HUDEP-2 (cell line): Measurements from ENCODE around the gene NLGN4Y.

Experiments
- DNase-seq, 76 experiments: peaks; one replicate each; lab custom pipeline; 2025; ENCODE audit not compliant: unreplicated experiment in 76 of 76; lab: John Stamatoyannopoulos, UW

Gene NLGN4Y

GRCh38 chrY:14641853-14642252 lies 117.5 kb downstream of the NLGN4Y start:
- no peak for DNase-seq

DNA sequence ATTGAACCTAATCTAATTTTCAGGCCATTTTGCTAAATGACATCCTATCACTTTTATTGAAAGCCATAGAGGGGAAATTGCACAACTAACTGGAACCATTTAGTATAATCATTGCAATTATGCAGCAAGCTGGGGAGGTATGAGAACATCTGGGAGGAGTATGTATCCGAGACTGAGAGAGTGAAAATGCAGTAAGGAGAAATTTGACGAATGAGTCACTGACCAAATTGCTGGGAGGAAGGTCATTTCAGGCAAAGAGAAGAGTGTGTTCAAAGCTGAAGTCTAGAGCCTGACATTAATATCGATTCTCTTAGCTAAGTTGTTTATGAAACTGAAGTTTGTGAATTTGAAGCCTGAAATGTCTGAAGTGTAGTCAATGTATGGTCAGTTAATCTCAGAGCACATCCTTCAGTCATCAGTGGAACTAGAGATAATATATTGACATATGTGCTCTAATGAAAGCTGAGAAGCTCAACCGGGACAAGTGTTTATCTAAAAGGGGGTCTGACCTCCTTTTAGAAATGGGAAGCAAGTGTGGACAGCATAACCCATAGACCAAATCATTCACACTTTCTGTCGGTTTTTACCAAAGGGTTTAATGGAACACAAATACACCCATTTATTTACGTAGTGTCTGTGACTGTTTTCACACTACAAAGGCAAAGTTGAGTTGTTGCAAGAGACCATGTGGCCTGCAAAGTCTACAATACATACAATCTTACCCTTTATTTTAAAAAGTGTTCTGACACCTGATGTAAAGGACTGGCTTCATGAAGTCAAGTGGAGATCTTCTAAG lies 120.0 kb downstream of the NLGN4Y start:
- no peak for DNase-seq

GRCh38 chrY:14679181-14679580 lies 154.9 kb downstream of the NLGN4Y start:
- no peak for DNase-seq

- no peak for DNase-seq
Measured at GRCh38 chrY:14694543-14694942, 170.2 kb downstream of the NLGN4Y start.

DNA sequence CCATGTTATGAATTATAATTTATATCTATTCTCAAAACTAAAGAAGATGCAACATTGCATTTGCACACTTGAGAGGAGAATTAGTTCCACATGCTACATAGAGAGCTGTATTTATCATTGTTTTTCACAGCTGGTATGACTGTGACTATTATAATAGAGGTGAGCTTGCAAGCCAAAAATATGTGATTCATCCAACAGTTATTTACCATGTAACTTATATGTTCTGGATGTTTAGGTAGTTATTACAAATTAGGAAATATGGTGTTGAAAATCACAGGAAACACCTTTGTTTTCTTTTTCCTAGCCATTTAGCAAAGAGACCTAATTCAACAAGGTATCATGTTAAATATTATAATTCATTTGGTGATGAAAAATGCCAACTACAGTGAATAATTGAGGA lies 183.8 kb downstream of the NLGN4Y start:
- no peak for DNase-seq

DNA sequence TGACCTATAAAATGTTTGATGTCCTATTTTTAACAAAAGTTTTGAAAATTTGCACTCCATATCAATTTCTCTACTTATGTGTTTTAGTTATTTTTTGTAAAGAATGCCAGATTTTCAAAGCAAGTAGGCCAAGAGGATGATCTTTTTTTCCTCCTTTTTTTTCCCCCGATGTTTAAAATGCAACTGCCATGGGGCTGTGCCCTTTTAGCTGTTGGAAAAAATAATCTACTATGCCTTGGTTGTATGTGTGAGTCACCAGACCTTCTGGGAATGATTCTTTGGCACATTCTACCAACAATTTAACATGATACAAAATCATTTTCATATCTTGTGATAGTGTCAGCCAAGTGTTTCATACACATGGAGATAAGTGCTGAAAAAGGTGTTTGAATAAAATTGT lies 217.3 kb downstream of the NLGN4Y start:
- no peak for DNase-seq

- DNase-seq, result no peak
Measured at GRCh38 chrY:14748329-14748728, 224.0 kb downstream of the NLGN4Y start.

DNA sequence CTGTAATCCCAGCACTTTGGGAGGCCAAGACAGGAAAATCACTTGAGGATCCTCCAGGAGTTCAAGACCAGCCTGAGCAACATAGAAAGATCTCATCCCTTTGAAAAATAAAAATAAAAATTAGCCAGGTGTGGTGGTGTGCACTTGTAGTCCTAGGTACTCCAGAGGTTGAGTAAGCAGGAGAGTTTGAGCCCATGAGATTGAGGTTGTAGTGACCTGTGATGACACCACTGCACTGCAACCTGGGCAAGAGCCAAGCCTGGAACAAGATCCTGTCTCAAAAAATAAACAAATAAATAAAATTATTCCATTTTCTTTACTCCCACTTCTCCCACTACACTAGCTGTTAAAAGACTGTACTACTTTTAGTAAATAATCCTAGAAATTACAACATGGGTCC lies 231.2 kb downstream of the NLGN4Y start:
- DNase-seq, result no peak

GRCh38 chrY:14762903-14763302 lies 238.6 kb downstream of the NLGN4Y start:
- DNase-seq, result no peak

DNA sequence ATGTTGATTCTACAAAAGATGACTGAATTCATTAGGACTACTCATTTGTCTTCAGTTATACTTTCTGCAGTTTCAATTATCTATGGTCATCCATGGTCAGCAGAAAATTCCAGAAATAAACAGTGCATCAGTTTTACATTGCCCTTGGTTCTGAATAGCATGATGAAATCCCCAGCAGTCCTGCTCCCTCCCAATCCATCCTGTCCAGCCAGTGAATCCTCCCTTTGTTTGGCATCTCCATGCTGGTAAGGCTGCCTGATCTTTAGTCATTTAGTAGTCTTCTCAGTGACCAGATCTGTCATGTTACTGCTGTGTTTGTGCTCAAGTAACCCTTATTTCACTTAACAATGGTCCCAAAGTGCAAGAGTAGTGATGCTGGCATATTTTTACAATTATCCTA lies 239.3 kb downstream of the NLGN4Y start:
- DNase-seq, result no peak

- DNase-seq, result no peak
Measured at GRCh38 chrY:14778208-14778607, 253.9 kb downstream of the NLGN4Y start.

DNA sequence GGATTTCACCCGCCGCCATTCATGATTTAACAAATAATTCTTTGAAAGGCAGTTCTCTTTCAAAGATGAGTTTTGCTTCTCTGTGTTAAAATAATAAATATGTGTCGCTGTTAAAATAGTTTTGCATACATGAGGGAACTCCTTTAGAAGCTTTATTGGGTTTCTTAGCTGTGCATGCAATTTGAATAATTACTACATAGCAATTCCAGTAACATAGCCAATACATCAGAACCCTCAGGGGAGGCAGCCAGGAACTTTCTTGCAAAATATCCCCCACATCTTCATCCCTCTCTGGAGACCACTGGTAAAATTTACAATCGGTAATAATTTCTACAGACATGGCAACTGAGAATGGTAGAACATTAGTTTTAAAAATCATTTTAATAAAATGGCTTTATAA lies 268.8 kb downstream of the NLGN4Y start:
- no peak for DNase-seq

DNA sequence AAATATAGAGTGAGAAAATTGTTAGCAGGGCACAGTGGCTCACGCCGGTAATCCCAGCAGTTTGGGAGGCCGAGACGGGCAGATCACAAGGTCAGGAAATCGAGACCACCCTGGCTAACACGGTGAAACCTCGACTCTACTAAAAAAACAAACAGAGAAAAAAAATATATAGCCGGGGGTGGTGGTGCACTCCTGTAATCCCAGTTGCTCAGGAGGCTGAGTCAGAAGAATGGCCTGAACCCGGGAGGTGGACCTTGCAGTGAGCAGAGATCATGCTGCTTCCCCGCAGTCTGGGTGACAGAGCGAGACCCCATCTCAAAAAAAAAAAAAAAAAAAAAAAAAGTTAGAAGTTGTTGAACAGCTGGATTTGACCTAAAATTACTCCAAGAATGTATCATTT lies 269.3 kb downstream of the NLGN4Y start:
- DNase-seq, result no peak

- no peak for DNase-seq
Measured at GRCh38 chrY:14798010-14798409, 273.7 kb downstream of the NLGN4Y start.

DNA sequence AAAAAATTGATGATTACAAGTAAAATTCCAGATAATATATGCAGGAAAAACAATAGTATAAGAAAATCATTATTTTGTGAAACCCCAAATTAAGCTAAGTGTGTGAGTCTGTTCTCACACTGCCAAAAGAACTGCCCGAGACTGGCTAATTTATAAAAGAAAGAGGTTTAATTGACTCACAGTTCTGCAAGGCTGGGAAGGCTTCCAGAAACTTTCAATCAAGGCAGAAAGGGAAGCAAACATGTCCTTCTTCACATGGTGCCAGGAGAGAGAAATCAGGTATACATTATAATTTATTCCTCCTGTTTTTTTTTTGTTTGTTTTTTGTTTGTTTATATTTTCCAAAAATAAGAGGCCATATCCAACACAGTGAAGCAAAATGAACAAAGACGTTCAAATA lies 276.8 kb downstream of the NLGN4Y start:
- DNase-seq, result no peak

- DNase-seq, result no peak
Measured at GRCh38 chrY:14802125-14802524, 277.8 kb downstream of the NLGN4Y start.

GRCh38 chrY:14804041-14804440 lies 279.7 kb downstream of the NLGN4Y start:
- DNase-seq, result no peak

- DNase-seq, result no peak
Measured at GRCh38 chrY:14818452-14818851, 294.1 kb downstream of the NLGN4Y start.

GRCh38 chrY:14822201-14822600 lies 297.9 kb downstream of the NLGN4Y start:
- DNase-seq, result no peak

DNA sequence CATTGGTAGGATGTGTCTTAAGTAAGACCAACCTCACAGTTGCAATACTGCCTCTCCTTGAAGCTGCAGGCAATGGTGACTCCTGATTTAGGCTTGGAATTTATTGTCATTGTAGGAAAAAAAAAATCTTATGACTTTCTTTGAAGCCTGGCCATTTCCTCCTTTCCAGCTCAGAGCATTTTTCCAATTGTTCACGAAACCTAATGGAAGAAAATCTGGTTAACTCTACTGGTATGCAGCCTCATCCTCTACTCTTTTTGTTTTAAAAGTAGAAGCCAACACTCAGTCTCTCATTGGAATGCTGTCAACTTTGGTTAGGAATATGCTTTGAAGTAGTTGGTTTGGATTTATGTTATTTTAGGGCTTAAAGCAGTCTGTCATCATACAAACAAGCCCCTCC lies 298.6 kb downstream of the NLGN4Y start:
- DNase-seq, result no peak

- DNase-seq, result no peak
Measured at GRCh38 chrY:14824583-14824982, 300.3 kb downstream of the NLGN4Y start.

DNA sequence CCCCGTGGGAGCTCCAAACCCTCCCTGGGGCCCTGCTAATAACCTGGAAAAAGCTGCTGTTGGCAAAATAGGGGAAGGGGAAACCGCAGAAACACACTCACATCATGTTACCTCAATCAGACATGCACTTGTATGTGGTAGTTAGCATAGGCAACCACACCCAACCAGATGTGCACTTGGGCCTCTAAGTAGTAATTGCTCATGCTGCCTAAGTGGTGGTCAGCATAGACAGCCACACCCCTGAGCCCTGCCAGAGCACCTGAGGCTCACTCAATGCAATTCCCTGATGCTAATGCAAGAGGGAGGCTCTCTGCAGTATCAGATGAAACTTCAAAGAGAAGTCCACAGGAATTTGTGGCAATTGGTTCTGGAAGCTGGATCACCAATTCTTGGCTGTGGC lies 301.4 kb downstream of the NLGN4Y start:
- no peak for DNase-seq

GRCh38 chrY:14828531-14828930 lies 304.2 kb downstream of the NLGN4Y start:
- DNase-seq, result no peak
